SIG-M5 (cell line): ENCODE measurements around the gene ZBTB46.
"Not testable (repeated sequence)": the region's sequence is repeated elsewhere in the genome, so short reads cannot be mapped to it uniquely, and the experiment has no call there.

ENCODE experiments used
- DNase-seq: peaks from one replicate; lab custom pipeline; 2025; lab: John Stamatoyannopoulos, UW

ZBTB46 gene

DNA sequence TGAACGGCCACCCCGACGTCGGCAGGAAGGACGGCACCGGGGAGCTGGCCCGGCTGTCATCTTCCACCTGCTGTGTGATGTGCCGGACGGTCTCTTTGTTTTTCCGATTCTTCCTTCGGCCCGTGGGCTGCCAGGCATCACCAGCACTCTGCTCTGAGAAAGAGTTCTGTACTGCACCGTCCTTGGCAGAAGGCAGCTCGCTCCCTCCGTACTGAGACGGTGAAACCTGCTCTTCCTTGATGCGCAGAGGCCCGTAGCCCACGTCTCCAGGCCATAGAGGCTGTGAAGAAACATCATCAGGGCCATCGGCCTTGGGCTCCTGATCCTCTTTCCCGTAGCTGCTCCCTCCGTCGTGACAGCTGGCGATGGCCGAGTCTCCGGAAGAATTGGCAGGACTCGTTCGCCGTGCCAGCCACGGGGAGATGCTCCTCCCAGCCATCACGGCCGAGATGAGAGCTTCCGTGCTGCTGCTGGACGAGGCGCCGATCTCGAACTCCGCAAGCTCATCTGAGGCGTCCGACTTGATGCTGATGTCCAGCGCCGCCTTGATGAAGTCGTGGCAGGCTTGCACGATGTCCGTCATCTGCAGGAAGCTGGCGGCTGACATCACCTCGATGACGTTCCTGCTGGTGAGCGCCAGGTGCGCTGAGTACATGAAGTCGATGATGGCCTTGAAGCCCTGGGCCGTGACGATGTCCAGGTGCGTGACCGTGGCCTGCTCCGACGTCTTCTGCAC, 41.1 kb downstream of the ZBTB46 start:
- DNase-seq, result no peak

DNA sequence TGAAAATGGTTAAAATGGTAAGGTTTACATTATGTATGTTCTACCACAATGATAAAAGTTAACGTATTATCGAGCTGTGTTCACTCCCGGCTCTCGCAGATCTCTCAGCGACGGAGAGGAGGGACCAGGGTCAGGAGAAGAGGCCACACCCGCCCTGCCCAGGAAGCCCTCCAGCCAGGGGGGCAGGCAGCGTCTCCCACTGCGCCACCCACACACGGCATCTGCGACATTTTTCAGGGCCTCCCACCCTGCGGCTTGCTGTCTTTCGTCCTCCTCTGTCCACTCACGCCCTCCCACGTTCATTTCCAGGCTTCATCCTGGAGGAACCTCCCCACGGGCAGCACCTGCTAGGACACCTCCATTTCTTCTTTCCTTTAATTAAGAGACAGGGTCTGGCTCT, 43.3 kb downstream of the ZBTB46 start:
- DNase-seq, result no peak

DNA sequence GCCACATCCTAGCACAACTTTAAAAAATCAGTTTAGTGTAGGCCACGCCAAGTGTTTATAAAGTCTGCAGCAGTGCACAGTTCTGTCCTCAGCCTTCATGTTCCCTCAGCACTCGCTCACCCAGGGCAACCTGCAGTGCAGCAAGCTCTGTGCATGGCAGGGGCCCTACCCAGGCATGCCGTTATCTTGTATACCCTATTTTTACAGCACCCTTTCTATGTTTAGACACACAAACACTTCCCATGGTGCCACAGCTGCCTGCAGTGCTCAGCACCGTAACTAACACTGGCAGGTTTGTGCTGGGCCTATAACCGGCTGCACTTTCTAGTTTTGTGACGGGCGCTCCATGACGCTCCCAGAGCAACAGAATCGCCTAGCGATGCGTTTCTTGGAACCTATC, 43.8 kb downstream of the ZBTB46 start:
- no peak for DNase-seq

DNA sequence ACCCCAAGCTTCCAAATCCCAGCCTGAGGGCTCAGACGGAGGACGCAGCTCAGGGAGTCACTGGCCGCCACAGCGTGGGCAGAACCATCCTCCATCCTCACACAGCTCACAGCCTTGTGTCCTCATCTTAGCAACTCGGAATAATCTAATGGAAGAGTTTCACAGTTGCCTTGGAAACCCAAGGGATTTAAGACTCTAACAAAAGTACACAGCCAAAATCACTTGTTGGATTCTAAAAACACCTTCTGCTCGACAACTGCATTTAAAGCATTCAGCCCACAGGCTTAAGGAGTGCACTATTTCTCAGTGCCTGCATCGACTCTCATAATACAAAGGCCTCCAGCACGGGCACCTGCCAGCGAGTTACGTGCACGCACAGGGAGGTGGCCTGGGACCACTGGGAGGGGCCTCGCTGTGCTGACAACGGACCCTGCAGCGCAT, 45.4 kb downstream of the ZBTB46 start:
- DNase-seq, result no peak

DNA sequence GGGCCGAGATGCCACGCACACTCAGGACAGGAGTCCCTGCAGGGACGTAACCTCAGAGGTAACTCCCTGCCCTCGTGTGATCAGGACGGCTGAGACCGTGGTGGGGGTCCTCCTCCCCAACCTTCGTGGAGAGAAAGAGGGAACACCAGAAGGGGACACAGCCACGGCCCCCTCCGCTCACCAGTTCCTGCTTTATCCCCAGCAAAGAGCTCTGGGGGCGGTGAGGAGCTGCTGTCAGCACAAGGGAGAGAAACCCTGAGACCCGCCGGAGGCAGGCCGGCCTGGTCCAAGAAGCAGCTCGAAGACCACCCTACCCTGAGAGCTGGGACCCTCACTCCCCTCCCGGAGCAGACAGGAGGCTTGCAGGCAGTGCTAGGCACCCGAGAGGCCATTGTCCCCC, 47.1 kb downstream of the ZBTB46 start:
- DNase-seq, result no peak

DNA sequence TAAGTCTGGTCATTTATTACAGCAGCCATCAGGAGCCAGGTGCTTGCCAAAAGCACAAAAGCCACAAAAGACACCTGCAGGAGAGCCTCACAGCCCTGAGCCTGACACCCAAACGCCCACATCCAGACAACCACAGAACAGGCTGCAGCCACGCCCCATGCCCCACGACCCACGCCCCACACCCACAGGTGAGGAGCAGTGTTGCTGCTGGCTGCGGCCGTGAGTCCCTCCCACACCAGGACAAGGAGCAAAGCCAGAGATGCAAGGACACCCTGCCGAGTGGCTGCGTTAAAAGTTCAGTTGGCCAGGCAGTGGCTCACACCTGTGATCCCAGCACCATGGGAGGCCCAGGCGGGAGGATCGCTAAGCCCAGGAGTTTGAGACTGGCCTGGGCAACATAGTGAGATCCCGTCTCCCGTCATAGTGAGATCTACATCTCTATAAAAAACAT, 48.5 kb downstream of the ZBTB46 start:
- no peak for DNase-seq

DNA sequence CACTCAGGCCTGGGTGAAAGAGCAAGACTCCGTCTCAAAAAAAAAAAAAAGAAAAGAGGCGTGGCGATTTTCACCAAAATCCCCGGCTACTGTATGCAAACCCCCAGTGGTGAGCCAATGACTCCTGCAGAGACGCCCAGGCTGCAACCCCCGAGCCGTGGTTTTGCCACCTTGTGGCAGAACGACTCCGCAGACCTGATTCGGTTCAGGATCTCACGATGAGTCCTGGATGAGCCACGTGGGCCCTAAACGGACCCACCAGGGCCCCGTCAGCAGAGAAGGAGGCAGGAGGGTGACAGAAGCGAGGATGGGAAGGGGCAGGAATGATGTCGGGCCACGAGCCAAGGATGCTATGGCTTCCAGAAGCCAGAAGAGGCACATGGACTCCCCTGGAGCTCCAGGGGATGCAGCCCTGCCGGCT, 49.0 kb downstream of the ZBTB46 start:
- DNase-seq, result no peak

DNA sequence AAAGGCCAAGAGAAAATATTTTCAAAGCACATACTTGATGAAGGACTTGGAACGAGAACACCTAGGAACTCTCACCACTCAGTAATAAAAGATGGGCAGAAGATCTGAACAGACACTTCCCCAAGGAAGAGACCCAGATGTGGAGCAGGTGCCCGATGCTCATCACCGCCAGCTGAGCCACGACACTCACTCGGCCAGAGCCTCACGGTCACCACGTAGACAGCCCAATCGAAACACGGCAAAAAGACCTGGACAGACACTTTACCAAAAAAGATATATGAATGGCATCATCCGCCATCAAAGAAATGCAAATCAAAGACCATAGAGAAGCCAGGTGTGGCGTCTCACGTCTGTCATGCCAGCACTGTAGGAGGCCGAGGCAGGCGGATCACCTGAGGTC, 49.9 kb downstream of the ZBTB46 start:
- no peak for DNase-seq

DNA sequence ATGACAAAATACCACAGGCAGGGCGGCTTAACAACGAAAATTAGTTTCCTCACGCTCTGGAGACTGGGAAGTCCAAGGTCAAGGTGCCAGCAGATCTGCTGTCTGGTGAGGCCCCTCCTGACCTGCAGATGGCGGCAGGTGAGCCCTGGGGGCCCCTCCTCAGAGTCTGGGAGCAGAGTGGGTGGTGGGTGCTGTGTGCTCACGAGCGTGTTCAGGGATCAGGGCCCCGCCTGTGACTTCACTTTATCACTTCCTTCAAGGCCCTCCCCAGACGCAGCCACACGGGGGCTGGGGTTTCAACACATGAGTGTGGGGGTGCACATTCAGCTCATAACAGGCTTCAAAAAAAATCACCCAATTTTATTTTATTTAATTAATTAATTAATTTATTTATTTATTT, 52.2 kb downstream of the ZBTB46 start:
- no peak for DNase-seq

DNA sequence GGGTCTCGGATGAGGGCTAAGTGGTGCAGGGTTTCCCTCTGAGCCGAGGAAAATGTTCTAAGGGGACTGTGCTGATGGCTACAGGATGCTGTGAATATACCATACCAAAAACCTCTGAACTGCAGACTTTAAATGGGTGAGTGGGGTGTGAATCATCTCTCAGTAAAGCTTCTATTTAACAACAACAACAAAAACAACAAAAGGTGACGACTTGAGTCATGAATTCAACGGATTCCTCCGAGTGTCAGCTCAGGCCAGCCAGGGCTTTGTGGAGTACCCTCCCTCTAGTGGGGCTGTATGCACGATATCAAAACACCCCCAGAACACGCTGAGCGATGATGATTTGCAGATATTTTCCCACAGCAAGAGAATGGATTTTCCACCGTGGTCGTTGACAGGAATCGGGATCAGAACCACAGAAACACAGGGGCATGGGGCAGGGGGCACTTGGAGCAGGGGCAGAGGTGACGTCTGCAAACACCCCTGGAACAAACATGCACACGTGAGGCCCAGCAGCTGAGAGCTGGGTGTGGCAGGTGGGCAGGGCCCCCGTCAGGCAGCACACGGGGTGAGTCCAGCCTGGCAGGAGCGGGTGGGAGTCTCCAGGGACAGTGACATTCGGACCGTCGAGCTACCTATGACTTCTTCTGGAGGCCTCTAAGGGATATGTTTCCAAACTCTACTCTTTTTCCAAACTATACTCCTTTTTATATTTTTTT, 52.9 kb downstream of the ZBTB46 start:
- no peak for DNase-seq

DNA sequence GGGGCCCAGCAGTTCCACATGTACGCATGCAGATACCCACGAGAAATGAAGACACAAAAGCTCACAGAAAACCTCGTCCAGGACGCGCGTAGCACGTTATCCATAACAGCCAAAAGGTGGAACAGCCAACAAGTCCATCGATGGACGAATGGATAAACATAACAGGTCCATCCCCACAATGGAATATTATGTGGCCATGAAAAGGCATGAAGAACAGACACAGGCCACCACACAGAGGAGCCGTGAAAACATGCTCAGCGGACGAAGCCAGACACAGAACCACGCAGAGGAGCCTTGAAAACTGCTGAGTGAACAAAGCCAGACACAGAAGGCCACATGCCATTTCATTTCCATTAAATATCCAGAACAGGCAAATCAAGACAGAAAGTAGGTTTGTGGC, 53.5 kb downstream of the ZBTB46 start:
- DNase-seq, result no peak

DNA sequence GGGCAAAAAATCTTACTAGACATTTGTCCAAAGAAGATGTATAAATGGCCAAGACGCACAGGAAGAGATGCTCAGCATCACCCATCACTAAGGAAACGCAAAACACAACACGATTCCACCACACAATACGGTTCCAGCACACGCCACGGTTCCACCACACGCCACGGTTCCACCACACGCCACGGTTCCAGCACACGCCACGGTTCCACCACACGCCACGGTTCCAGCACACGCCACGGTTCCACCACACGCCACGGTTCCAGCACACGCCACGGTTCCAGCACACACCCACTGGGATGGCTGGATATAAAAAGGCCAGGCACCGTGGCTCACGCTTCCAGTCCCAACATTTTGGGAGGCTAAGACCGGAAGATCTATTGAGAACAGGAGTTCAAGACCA, 54.2 kb downstream of the ZBTB46 start:
- DNase-seq, result not testable (repeated sequence)

DNA sequence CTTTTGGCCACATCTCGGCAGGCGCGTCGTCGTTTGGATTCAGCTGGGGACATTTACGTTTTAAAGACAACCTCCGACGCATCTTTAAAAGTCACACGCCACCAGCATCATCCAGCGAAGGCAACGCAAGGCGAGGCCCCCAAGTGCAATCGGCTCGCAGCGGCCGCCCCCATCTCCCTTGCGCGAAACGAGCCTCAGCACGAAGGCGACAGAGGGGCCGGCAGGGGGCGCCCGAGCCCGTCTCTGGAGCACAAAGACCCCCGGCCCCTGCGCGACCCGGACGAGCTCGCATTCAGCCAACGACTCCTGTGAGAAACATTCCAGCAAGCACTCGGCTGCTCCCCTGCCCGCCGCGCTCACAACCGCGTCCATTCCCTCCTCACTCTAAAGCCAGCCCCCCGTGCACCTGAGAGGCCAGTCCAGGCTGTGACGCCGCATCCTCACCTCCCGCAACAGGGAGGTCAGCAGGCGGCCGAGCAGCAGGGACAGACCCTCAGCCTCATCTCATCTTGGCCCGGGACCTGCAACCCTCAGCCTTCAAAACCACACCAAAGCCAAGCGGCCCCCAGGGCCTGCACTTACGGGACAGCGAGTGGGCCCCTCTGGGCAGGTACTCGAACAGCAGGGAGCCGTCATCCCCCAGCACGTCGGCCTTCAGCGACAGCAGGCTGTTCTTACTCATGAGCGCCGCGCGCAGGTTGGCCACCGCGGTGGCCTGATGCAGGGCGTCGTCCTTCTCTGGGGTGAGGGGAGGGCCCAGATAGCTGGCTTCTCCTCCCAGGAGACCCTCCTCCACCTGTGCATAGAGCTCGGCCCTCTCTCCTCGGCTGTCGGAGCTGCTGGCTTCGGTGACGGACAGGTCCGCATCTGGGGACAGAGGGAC, 55.7 kb downstream of the ZBTB46 start:
- no peak for DNase-seq

DNA sequence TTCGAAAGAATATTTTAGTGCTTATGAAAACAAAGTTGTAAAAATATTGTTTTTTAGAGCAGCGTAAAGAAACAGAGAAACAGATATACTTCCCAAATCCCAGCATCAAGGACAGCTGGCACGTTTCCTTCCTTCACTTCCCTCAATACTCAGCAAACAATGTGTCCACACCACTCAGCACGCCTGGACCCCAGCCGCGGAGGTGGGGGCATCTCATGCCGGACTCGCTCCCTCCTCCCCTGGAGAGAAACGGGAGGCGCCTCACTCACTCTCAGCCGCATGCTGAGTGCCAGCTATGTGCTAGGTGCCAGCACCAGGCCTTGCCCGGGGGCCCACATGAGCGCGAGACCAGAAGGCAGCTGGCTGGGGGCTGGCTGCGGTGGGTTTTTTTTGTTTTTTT, 56.8 kb downstream of the ZBTB46 start:
- DNase-seq, result no peak

DNA sequence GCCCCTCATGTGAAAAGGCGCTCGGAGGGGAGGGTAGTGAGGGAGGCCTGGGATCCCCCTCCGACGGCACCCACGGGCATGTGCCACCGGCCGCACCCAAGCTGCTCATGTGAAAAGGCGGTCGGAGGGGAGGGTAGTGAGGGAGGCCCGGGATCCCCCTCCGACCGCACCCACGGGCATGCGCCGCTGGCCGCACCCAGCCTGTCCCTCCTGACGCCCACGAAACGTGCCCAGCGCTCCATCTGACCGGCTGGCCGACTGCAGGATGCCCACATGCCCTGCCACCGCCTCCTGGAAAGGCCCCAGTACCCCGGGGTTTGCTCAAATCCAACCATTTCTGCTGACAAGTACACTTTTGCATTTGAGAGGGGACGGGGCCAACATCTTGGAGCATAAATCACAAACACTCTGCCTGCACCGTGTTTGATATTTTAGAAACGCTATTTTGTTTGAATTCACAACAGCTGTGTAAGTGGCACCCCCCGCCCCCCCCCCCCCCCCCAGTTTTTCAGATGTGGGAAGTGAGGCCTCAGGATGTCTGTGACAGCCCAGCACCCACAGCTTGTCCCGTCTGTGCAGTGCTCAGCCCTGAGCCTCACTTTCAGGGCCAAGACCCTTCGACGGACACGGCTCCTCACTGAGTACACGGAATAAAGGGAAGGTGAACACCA, 57.4 kb downstream of the ZBTB46 start:
- DNase-seq, result no peak

DNA sequence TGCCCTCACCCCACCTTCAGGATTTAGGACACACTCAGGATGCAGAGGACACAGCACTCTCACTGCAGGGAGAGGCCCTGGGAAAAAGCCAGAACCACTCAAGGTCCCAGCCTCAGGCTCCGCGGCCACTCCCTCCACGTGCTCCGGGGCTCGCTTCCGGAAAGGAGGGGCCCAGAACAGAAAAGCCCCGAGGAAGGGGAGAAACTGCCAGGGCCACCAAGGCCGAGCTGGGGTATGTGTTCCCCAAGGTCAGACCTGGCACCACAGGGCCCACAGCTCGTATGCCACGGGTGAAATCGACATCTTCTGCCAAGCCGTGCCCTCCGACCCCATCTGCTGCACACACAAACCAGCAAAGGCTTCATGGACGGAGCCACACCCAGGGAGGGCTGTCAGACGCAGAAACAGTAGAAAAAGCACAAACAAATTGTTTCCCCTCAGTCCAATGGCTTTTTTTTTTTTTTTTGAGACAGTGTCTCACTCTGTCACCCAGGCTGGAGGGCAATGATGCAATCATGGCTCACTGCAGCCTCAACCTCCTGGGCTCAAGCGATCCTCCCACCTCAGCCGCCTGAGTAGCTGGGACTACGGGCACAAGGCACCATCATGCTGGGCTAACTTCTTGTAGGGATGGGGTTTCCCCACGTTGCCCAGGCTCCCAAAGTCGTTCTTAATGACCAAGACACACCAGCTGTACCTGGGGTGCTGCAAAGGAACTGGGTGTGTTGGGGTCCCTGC, 58.1 kb downstream of the ZBTB46 start:
- no peak for DNase-seq

DNA sequence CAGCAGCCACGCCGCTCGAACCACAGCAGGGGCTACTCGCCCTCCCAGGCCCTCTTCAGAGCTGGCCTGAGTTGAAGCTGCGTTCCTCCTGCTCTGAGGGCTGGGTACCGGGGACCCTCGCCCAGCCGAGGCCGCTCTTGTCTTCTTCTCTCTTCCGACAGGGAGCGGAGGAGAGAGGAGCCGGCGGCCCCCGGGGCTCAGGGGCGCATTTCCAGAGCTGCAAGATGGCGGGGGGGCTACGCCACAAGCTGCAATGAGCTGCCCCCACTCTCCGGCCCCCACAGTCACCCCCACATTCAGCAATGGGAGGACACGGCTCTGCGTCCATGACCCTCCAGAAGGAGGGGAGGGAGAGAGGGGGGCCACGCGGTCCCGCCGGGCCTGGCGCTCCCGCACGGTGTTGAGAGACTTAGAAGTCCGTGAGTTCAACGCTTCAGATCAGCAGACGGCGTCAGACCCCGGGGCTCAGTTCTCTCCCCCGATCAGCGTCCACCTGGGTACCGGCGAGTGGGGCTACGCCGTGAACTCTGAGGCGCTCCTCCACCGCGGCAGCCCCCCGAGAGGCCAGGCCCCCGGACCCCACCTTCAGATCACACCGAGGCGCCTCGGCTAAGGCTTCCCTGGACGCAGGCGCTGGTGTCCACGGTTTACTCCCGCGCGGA, 59.9 kb downstream of the ZBTB46 start:
- DNase-seq, result no peak

DNA sequence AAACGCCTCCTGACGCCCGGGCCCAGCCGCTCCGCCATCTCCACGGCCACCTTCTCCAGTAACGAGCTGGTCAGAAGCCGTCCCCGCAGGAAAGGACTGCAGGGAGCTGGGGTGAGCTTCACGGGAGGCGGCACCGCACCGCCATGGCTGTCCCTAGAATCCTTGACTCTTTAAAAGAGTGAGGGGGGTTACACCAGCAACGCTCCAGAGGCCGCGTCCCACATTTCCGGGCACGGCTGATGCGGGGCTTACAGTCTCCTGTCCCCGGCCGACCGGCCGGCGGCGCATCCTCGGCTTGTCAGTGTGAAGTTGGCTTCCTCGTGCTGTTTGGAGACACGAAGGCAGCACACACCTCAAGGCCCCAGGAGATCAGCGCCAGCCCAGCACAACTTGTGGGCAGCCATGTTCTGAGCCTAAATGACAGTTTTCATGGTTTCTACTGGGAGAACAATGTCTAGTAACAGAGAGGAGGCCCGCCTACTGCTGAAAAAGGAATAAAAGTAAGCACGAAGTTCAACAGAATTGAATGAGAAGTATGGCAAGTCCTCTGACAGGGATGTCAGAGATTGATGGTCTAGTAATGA, 61.1 kb downstream of the ZBTB46 start:
- no peak for DNase-seq

DNA sequence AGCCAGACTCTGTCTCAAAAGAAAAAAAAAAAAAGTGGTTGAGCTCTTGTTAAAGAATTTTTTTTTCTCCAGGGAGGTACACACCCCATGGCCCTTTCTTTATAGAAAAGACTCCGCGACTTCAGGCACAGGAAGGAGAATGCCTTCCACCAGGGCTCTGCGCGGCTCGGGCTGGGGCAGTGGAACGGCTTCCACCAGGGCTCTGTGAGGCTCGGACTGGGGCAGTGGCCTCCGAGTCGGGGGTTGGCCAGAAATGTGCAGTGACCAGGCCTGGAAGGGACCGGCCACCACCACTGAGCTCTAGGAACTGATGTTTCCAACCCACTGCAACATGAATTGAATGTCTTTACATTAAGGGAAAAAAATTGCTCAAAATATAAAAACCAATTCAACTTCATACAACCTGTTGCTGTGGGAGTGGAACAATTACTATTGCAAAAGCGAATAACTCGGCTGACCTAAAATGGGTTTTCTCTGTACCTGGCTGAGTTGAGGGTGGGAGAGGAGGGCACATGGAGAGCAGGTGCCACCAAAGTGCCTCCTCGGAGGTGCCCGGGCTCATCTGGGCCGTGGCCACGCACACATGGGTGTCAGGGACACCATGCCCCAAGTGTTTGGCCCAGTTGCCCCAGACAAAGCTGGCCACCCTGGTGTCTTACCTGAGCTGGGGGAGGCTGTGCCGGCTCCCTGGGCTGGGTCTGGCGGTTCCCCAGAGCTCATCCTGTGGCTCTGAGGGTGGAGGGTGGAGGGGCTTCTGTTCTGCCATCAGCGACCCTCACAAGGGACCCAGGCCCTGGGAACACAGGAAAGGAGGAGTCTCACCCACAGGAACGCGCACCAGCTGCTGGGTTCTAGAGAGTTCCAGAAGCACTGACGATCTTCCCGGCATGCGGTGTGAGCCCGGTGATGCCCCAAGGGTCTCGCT, 62.2 kb downstream of the ZBTB46 start:
- no peak for DNase-seq
